ENCODE measurements around the gene STX4.

STX4 gene

DNA sequence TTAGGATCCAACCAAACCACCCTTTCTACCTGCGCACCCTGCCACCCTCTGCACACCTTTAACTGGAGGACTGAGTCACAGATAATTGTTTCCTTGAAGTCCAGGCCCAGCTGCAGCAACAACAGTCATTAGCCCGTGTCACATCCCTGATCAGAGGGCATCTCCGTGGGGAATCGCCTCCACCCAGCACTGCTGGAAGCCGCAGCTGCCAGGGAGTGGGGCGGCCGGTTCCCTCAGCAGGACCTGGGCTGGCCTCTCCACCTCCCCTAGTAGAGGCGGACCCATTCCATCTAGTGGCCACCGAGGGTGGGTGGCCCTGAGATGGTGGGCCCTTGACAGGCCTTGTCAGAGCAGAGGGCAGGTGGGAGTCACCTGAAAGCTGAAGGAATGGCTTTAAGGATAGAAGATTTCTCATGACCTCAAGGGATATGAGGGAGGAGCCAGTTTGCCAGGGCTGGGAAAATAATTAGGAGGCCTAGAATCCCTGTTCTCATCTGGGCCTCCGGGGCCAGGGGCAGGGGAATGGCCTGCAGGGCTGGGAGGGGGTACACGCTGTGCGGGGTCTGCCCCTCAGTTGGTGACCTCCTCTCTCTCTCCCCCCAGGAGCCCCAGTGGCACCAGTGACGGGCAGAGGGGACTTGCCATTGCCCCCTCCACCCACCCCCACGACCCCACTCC lies 49.1 kb downstream of the STX4 start:
- peaks cover 29% of the 10 kb centered on the region; the same call in 1 of the 2 replicates for H3K36me3 ChIP-seq (ENCODE audit: insufficient read depth, low read length)

DNA sequence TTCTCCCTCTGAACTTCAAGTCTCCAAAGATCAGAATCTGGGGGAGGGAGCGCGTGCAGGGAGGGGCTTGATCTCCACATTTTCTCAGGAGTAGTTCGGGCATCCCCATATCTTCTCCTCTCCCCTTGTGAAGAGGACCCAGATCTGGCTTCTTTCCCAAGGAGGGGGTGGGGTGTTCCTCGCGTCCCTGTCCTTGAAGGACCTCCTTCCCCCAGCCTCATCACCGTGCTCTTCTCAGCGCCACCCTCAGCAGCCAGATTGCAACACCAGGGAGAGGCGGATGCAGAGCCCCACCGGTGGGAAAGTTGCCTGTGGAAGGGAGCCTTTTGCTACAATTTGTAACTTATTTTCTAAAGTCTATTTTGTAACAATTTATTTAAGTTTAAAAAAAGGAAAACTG lies 49.7 kb downstream of the STX4 start:
- Histone ChIP-seq H3K36me3 (ENCODE audit: insufficient read depth, low read length) (peaks cover 26% of the 10 kb centered on the region; the same call in 1 of the 2 replicates), H3K4me3 (ENCODE audit: low read length, poor library complexity, severe bottlenecking) (no peak overlapping the region), H3F3A (ENCODE audit: low read depth) (no peaks in the 10 kb centered on the region), H3K27me3 (ENCODE audit: insufficient read depth, low read length, poor library complexity, severe bottlenecking) (no peaks in the 10 kb centered on the region), H3K4me2 (ENCODE audit: low read depth, low read length, poor library complexity, severe bottlenecking) (no peak overlapping the region), H3K4me1 (ENCODE audit: insufficient read depth, low read length, poor library complexity, severe bottlenecking) (peaks cover 4% of the 10 kb centered on the region), H4K20me1 (ENCODE audit: insufficient read depth, low read length, poor library complexity, severe bottlenecking) (peaks cover 27% of the 10 kb centered on the region), H3K9me3 (ENCODE audit: insufficient read depth, low read depth, low read length) (no peaks in the 10 kb centered on the region), H3K79me2 (ENCODE audit: insufficient read depth, low read length) (peaks cover 23% of the 10 kb centered on the region), H2AFZ (ENCODE audit: low read length) (no peak overlapping the region), H3K9me2 (replicated peaks; ENCODE audit: low read depth, low read length) (no peaks in the 10 kb centered on the region), H3K9ac (ENCODE audit: low read depth, low read length, poor library complexity, severe bottlenecking) (no peak overlapping the region)
- TF ChIP-seq EZH2phosphoT487 (IDR thresholded peaks at IDR 0.05; ENCODE audit: borderline replicate concordance) = no peak
- TF ChIP-seq, protein P1, sequence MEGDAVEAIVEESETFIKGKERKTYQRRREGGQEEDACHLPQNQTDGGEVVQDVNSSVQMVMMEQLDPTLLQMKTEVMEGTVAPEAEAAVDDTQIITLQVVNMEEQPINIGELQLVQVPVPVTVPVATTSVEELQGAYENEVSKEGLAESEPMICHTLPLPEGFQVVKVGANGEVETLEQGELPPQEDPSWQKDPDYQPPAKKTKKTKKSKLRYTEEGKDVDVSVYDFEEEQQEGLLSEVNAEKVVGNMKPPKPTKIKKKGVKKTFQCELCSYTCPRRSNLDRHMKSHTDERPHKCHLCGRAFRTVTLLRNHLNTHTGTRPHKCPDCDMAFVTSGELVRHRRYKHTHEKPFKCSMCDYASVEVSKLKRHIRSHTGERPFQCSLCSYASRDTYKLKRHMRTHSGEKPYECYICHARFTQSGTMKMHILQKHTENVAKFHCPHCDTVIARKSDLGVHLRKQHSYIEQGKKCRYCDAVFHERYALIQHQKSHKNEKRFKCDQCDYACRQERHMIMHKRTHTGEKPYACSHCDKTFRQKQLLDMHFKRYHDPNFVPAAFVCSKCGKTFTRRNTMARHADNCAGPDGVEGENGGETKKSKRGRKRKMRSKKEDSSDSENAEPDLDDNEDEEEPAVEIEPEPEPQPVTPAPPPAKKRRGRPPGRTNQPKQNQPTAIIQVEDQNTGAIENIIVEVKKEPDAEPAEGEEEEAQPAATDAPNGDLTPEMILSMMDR (conservative IDR thresholded peaks at IDR 0.05; ENCODE audit: low read length) = no peak

More for the DNA sequence above, 49.1 kb downstream of the STX4 start:
- Histone ChIP-seq H3K4me1 (ENCODE audit: insufficient read depth, low read length, poor library complexity, severe bottlenecking) (peaks cover 4% of the 10 kb centered on the region), H3K9me3 (ENCODE audit: insufficient read depth, low read depth, low read length) (no peaks in the 10 kb centered on the region), H3K9ac (ENCODE audit: low read depth, low read length, poor library complexity, severe bottlenecking) (no peak overlapping the region), H3F3A (ENCODE audit: low read depth) (no peaks in the 10 kb centered on the region), H3K9me2 (replicated peaks; ENCODE audit: low read depth, low read length) (no peaks in the 10 kb centered on the region), H2AFZ (ENCODE audit: low read length) (no peak overlapping the region), H3K79me2 (ENCODE audit: insufficient read depth, low read length) (peaks cover 29% of the 10 kb centered on the region), H3K27me3 (ENCODE audit: insufficient read depth, low read length, poor library complexity, severe bottlenecking) (no peaks in the 10 kb centered on the region), H4K20me1 (ENCODE audit: insufficient read depth, low read length, poor library complexity, severe bottlenecking) (peaks cover 27% of the 10 kb centered on the region), H3K4me3 (ENCODE audit: low read length, poor library complexity, severe bottlenecking) (no peak overlapping the region), H3K4me2 (ENCODE audit: low read depth, low read length, poor library complexity, severe bottlenecking) (no peak overlapping the region)
- TF ChIP-seq, protein P1 (conservative IDR thresholded peaks at IDR 0.05; ENCODE audit: low read length) = no peak
- no peak for TF ChIP-seq EZH2phosphoT487 (IDR thresholded peaks at IDR 0.05; ENCODE audit: borderline replicate concordance)

DNA sequence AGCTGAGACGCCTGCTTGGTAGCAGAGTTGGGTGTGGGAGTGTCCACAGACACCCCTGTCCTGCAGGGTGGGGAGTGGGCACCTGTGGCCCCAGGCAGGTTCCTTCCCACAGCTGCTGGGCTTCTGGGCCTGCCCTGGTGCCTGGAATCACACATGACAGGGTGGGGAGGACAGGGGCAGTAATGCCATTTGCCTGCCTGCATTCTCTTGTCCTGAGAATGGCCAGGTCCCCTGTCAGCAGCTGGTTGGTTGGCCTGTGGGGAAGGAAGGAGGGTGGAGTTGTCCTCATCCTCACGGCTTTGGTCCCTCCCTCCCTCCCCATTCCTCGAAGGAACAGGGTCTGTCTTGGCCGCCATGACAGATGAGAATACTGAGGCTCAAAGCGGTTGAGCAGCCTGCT lies 50.2 kb downstream of the STX4 start:
- no peaks in the 10 kb centered on the region for H3K27me3 ChIP-seq (ENCODE audit: insufficient read depth, low read length, poor library complexity, severe bottlenecking)
- peaks cover 23% of the 10 kb centered on the region; the same call in 1 of the 2 replicates for H3K36me3 ChIP-seq (ENCODE audit: insufficient read depth, low read length)
- peaks cover 4% of the 10 kb centered on the region for H3K4me1 ChIP-seq (ENCODE audit: insufficient read depth, low read length, poor library complexity, severe bottlenecking)
- no peak overlapping the region for H2AFZ ChIP-seq (ENCODE audit: low read length)
- peaks cover 18% of the 10 kb centered on the region; the same call in 1 of the 2 replicates for H3K79me2 ChIP-seq (ENCODE audit: insufficient read depth, low read length)
- no peaks in the 10 kb centered on the region for H3K9me3 ChIP-seq (ENCODE audit: insufficient read depth, low read depth, low read length)
- H3K9me2 ChIP-seq (replicated peaks; ENCODE audit: low read depth, low read length) = no peaks in the 10 kb centered on the region
- peaks cover 27% of the 10 kb centered on the region for H4K20me1 ChIP-seq (ENCODE audit: insufficient read depth, low read length, poor library complexity, severe bottlenecking)
- H3F3A ChIP-seq (ENCODE audit: low read depth) = no peaks in the 10 kb centered on the region
- H3K9ac ChIP-seq (ENCODE audit: low read depth, low read length, poor library complexity, severe bottlenecking) = no peak overlapping the region
- H3K4me2 ChIP-seq (ENCODE audit: low read depth, low read length, poor library complexity, severe bottlenecking) = no peak overlapping the region
- TF ChIP-seq, protein P1 (conservative IDR thresholded peaks at IDR 0.05; ENCODE audit: low read length) = no peak
- no peak for TF ChIP-seq EZH2phosphoT487 (IDR thresholded peaks at IDR 0.05; ENCODE audit: borderline replicate concordance)
- no peak overlapping the region for H3K4me3 ChIP-seq (ENCODE audit: low read length, poor library complexity, severe bottlenecking)
